HEK293 (cell line): ENCODE measurements around the gene PROX2.

ENCODE experiments used
- CTCF ChIA-PET: fragments of 350-600 bp; formaldehyde crosslinking; extraction: SDS; loops from one replicate; lab custom pipeline; 2021; ENCODE audit warnings: antibody characterized with exemption; lab: Yijun Ruan, JAX
- POLR2A ChIA-PET: fragments of 300-600 bp; formaldehyde crosslinking; extraction: SDS; loops from one replicate; lab custom pipeline; 2020; ENCODE audit warnings: antibody characterized with exemption, inconsistent platforms; lab: Yijun Ruan, JAX
- H3K27ac ChIP-seq: fragments of 200-500 bp; sonication (Bioruptor generic); 2 replicates; pipeline ENCODE4 v1.5.1; 2014; ENCODE audit warnings: low read depth, low read length, control low read depth, inconsistent platforms; ENCODE audit errors: extremely low read depth
- H3K36me3 ChIP-seq, 2 experiments: fragments of 200-500 bp in 1 of 2; sonication (Bioruptor generic) in 1 of 2; 1 replicate in 1 of 2; 2 replicates in 1 of 2; pipeline ENCODE4 v1.5.1; 2014 to 2017; ENCODE audit warnings: inconsistent platforms in 2 of 2, low read length in 2 of 2; ENCODE audit not compliant: control insufficient read depth in 2 of 2, insufficient read depth in 1 of 2
- H3K4me1 ChIP-seq: fragments of 200-500 bp; sonication (Bioruptor generic); 2 replicates; pipeline ENCODE4 v1.5.1; 2014; ENCODE audit warnings: mild to moderate bottlenecking, low read length, inconsistent platforms; ENCODE audit not compliant: control insufficient read depth, insufficient read depth
- H3K4me3 ChIP-seq: 2 replicates; pipeline ENCODE4 v1.5.1; 2011; ENCODE audit warnings: low read depth, mild to moderate bottlenecking, control low read depth, low read length, moderate library complexity
- H3K9me3 ChIP-seq: fragments of 200-500 bp; sonication (Bioruptor generic); 2 replicates; pipeline ENCODE4 v1.5.1; 2014; ENCODE audit warnings: low read depth, low read length, inconsistent platforms; ENCODE audit not compliant: control insufficient read depth, insufficient read depth
- ATF2 ChIP-seq: fragments of 450-650 bp; formaldehyde crosslinking; IDR thresholded peaks from 2 replicates; pipeline ENCODE4 v1.5.1; 2016; ENCODE audit warnings: missing biosample characterization, missing genetic modification characterization, low read depth
- BCL11A ChIP-seq: fragments of 450-650 bp; formaldehyde crosslinking; IDR thresholded peaks from 2 replicates; pipeline ENCODE4 v1.5.1; 2016; ENCODE audit warnings: low read depth, missing biosample characterization, missing genetic modification characterization
- SCRT2 ChIP-seq: fragments of 450-650 bp; formaldehyde crosslinking; IDR thresholded peaks from 2 replicates; pipeline ENCODE4 v1.5.1; 2016; ENCODE audit warnings: missing biosample characterization, missing genetic modification characterization
- ZBTB17 ChIP-seq: fragments of 450-650 bp; formaldehyde crosslinking; IDR thresholded peaks from 2 replicates; pipeline ENCODE4 v1.5.1; 2016; ENCODE audit warnings: missing biosample characterization, missing genetic modification characterization
- ZNF10 ChIP-seq: fragments of 450-650 bp; formaldehyde crosslinking; IDR thresholded peaks from 2 replicates; pipeline ENCODE4 v1.5.1; 2017; ENCODE audit warnings: missing biosample characterization, missing genetic modification characterization
- ZNF23 ChIP-seq: fragments of 450-650 bp; formaldehyde crosslinking; IDR thresholded peaks from 2 replicates; pipeline ENCODE4 v1.5.1; 2016; ENCODE audit warnings: missing biosample characterization, missing genetic modification characterization, borderline replicate concordance
- ZNF660 ChIP-seq: fragments of 450-650 bp; IDR thresholded peaks from 2 replicates; pipeline ENCODE4 v1.5.1; 2018; ENCODE audit warnings: missing biosample characterization, mild to moderate bottlenecking, missing genetic modification characterization
- ZNF768 ChIP-seq: fragments of 450-650 bp; formaldehyde crosslinking; IDR thresholded peaks from 2 replicates; pipeline ENCODE4 v1.5.1; 2018; ENCODE audit warnings: missing biosample characterization, mild to moderate bottlenecking, missing genetic modification characterization
- ZNF837 ChIP-seq: fragments of 450-650 bp; formaldehyde crosslinking; IDR thresholded peaks from 2 replicates; pipeline ENCODE4 v1.5.1; 2016; ENCODE audit warnings: missing biosample characterization, missing genetic modification characterization
- TF ChIP-seq, protein P1 (sequence below): fragments of 450-650 bp; formaldehyde crosslinking; IDR thresholded peaks from 2 replicates; pipeline ENCODE4 v1.5.1; 2016; ENCODE audit warnings: missing biosample characterization, missing genetic modification characterization
- TF ChIP-seq, protein P2 (sequence below): fragments of 450-650 bp; formaldehyde crosslinking; IDR thresholded peaks from 2 replicates; pipeline ENCODE4; 2016; ENCODE audit warnings: missing biosample characterization, missing genetic modification characterization
- TF ChIP-seq, protein P3 (sequence below): fragments of 450-650 bp; formaldehyde crosslinking; IDR thresholded peaks from 2 replicates; pipeline ENCODE4 v1.5.1; 2016; ENCODE audit warnings: missing biosample characterization, missing genetic modification characterization

Gene PROX2

DNA sequence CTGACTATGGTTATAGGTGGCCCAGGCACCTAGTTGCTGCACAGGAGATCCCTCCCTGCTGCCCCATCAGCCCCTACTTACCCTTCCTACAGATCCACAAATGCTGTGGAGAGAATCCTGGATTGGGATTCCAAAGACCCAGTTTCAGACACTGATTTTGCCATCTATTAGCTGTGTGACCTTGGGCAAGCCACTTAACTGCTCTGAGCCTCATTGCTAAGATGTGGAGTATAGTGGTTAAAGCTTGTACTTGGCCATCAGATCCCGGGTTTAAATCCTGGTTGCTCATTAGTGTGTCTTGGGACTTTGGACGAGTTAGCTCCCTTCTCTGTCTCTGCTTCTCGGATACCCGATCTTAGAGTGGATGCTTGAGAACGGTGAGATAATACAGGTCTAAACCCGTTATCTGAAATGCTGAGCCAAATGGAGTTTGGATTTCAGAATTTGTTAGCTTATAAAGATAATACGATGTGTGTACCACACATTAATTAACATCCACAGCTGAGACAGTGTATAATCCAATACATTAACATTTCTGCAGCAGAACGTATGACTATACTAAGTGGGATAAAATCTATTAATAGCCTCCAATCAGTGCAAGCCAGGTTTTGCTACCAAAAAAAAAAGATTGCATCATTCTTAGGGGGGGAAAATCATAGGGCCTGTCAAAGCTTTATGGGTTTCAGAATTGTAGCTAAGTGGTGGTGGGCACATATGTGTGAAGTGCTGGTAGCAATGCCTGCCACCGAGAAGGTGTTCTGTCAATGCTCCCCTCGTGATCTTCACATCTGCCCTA lies 16.0 kb downstream of the PROX2 start:
- Histone ChIP-seq H3K4me1 (no peaks in the 10 kb centered on the region), H3K36me3 (peaks cover 0 to 6% of the 10 kb centered on the region in 2 experiments; a peak in 1 of 3 replicates), H3K4me3 (no peak overlapping the region), H3K27ac (no peak overlapping the region), H3K9me3 (no peaks in the 10 kb centered on the region)
- TF ChIP-seq BCL11A (no peak), ZBTB17 (tag by site-specific recombination) (0 out of 2 replicates have a peak, but pooled peaks have one; percentile 11), ZNF837 (tag by site-specific recombination) (no peak), ZNF660 (tag by site-specific recombination) (no peak), ZNF768 (tag by site-specific recombination) (0 out of 2 replicates have a peak, but pooled peaks have one; percentile 61), ZNF23 (tag by site-specific recombination) (no peak)
- TF ChIP-seq, protein P1, sequence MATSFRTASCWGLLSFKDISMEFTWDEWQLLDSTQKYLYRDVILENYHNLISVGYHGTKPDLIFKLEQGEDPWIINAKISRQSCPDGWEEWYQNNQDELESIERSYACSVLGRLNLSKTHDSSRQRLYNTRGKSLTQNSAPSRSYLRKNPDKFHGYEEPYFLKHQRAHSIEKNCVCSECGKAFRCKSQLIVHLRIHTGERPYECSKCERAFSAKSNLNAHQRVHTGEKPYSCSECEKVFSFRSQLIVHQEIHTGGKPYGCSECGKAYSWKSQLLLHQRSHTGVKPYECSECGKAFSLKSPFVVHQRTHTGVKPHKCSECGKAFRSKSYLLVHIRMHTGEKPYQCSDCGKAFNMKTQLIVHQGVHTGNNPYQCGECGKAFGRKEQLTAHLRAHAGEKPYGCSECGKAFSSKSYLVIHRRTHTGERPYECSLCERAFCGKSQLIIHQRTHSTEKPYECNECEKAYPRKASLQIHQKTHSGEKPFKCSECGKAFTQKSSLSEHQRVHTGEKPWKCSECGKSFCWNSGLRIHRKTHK: no peak
- ChIA-PET CTCF (interaction anchor here (0.6 to 10.8 kb wide), 31 partner anchors 10 to 701 kb away, joined by 3 to 195 read pairs (median 7); partner anchors contain the start of gene DLST), POLR2A (interaction anchor here (1.0 kb wide), 1 partner anchor 47 kb away, joined by 3 read pairs; no protein-coding TSS in a partner anchor)

- ChIA-PET CTCF (interaction anchor here (0.6 to 10.8 kb wide), 7 partner anchors 8 to 274 kb away, joined by 3 to 195 read pairs (median 6); no protein-coding TSS in a partner anchor), POLR2A (no interaction called here)
- Histone ChIP-seq H3K27ac (no peak overlapping the region), H3K36me3 (peaks cover 0 to 6% of the 10 kb centered on the region in 2 experiments; a peak in 1 of 3 replicates), H3K4me3 (no peak overlapping the region), H3K9me3 (no peaks in the 10 kb centered on the region), H3K4me1 (no peaks in the 10 kb centered on the region)
- TF ChIP-seq, protein P2, sequence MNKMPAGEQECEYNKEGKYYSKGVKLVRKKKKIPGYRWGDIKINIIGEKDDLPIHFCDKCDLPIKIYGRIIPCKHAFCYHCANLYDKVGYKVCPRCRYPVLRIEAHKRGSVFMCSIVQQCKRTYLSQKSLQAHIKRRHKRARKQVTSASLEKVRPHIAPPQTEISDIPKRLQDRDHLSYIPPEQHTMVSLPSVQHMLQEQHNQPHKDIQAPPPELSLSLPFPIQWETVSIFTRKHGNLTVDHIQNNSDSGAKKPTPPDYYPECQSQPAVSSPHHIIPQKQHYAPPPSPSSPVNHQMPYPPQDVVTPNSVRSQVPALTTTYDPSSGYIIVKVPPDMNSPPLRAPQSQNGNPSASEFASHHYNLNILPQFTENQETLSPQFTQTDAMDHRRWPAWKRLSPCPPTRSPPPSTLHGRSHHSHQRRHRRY (tag by site-specific recombination): no peak
- TF ChIP-seq ZNF10 (tag by site-specific recombination): no peak
Measured at GRCh38 chr14:74858022-74858421, 17.9 kb downstream of the PROX2 start.

- no peak overlapping the region for H3K27ac ChIP-seq
- no peaks in the 10 kb centered on the region for H3K9me3 ChIP-seq
- no peak overlapping the region for H3K4me3 ChIP-seq
- H3K36me3 ChIP-seq: peaks cover 0 to 6% of the 10 kb centered on the region in 2 experiments; a peak in 1 of 3 replicates
- peak; percentile 75 for TF ChIP-seq SCRT2
- TF ChIP-seq, protein P3, sequence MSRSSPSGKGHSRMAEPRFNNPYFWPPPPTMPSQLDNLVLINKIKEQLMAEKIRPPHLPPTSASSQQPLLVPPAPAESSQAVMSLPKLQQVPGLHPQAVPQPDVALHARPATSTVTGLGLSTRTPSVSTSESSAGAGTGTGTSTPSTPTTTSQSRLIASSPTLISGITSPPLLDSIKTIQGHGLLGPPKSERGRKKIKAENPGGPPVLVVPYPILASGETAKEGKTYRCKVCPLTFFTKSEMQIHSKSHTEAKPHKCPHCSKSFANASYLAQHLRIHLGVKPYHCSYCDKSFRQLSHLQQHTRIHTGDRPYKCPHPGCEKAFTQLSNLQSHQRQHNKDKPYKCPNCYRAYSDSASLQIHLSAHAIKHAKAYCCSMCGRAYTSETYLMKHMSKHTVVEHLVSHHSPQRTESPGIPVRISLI (tag by site-specific recombination): no peak
- TF ChIP-seq ATF2 (tag by site-specific recombination): no peak
- ChIA-PET CTCF (interaction anchor here (0.6 to 10.8 kb wide), 6 partner anchors 10 to 665 kb away, joined by 3 to 195 read pairs (median 4); no protein-coding TSS in a partner anchor), POLR2A (no interaction called here)
- H3K4me1 ChIP-seq: no peaks in the 10 kb centered on the region
Measured at GRCh38 chr14:74856366-74856765, 19.6 kb downstream of the PROX2 start.
